CD14-positive monocyte (primary cell): ENCODE measurements around the gene DNMT3L. TPM values are rescaled to one million over a fixed set of nuclear protein-coding genes. Genes with fewer than 3 reads are reported as not detected.

Source experiments
- DNase-seq, 3 donors: peaks; one replicate each; pipeline ENCODE4 v3.0.0-alpha.2; 2011 to 2022
- H2AFZ ChIP-seq: 2 replicates; pipeline ENCODE4 v1.6.0; 2012; ENCODE audit warnings: mild to moderate bottlenecking, low read depth, low read length, inconsistent platforms; ENCODE audit not compliant: insufficient read depth, poor library complexity, severe bottlenecking
- H3K27ac ChIP-seq, 2 donors: 1 replicate in 1 of 2; 2 replicates in 1 of 2; pipeline ENCODE4 v1.5.1; 2012 to 2013; ENCODE audit warnings: low read length in 2 of 2, control low read depth in 1 of 2, inconsistent platforms in 1 of 2, low read depth in 1 of 2, mild to moderate bottlenecking in 1 of 2
- H3K27me3 ChIP-seq, 2 donors: one replicate each; pipeline versions ENCODE4 v1.6.0 to v1.6.1; 2011 to 2013; ENCODE audit warnings: low read length in 2 of 2; ENCODE audit not compliant: control insufficient read depth in 2 of 2, insufficient read depth in 2 of 2
- H3K36me3 ChIP-seq, 2 donors: replicated peaks in 1 of 2; 1 replicate in 1 of 2; 2 replicates in 1 of 2; pipeline versions ENCODE4 v1.5.1 to v1.6.1; 2012 to 2013; ENCODE audit warnings: low read length in 2 of 2, control low read depth in 1 of 2, inconsistent platforms in 1 of 2, mild to moderate bottlenecking in 1 of 2; ENCODE audit not compliant: insufficient read depth in 2 of 2, control insufficient read depth in 1 of 2
- H3K4me1 ChIP-seq, 2 donors: 1 replicate in 1 of 2; 2 replicates in 1 of 2; pipeline versions ENCODE4 v1.5.1 to v1.6.1; 2012 to 2013; ENCODE audit warnings: low read length in 2 of 2, control low read depth in 1 of 2, inconsistent platforms in 1 of 2, mild to moderate bottlenecking in 1 of 2, moderate library complexity in 1 of 2; ENCODE audit not compliant: insufficient read depth in 2 of 2, control insufficient read depth in 1 of 2
- H3K4me2 ChIP-seq: replicated peaks from 2 replicates; pipeline ENCODE3; 2012; ENCODE audit warnings: low read length, moderate library complexity, mild to moderate bottlenecking; ENCODE audit not compliant: poor library complexity, severe bottlenecking; ENCODE audit errors: extremely low read depth
- H3K4me3 ChIP-seq, 3 experiments: fragments of 200-600 bp in 1 of 3; sonication (generic) in 1 of 3; replicated peaks in 1 of 3; 1 replicate in 2 of 3; 2 replicates in 1 of 3; pipeline ENCODE4 v1.5.1; 2011 to 2013; ENCODE audit warnings: low read length in 3 of 3, mild to moderate bottlenecking in 3 of 3, control low read depth in 2 of 3, low read depth in 2 of 3, inconsistent platforms in 1 of 3, moderate library complexity in 1 of 3
- H3K79me2 ChIP-seq: 2 replicates; pipeline ENCODE4 v1.6.0; 2012; ENCODE audit warnings: mild to moderate bottlenecking, control low read depth, inconsistent platforms, low read length, moderate library complexity; ENCODE audit not compliant: insufficient read depth
- H3K9ac ChIP-seq: 2 replicates; pipeline ENCODE4 v1.6.0; 2017; ENCODE audit warnings: low read length, mild to moderate bottlenecking; ENCODE audit not compliant: insufficient read depth, poor library complexity, severe bottlenecking
- H3K9me3 ChIP-seq, 2 donors: replicated peaks in 1 of 2; 1 replicate in 1 of 2; 2 replicates in 1 of 2; pipeline versions ENCODE4 v1.5.1 to v1.6.1; 2012 to 2013; ENCODE audit warnings: low read length in 2 of 2, control low read depth in 1 of 2; ENCODE audit not compliant: control insufficient read depth in 1 of 2, insufficient read depth in 1 of 2
- H4K20me1 ChIP-seq: 2 replicates; pipeline ENCODE4 v1.6.0; 2012; ENCODE audit warnings: mild to moderate bottlenecking, low read length, control low read depth, moderate library complexity; ENCODE audit not compliant: insufficient read depth
- H3K27ac Mint-ChIP-seq, 7 donors: one replicate each; pipeline ENCODE4 v1.8.0; 2020; ENCODE audit warnings: mild to moderate bottlenecking in 7 of 7, mixed read lengths in 7 of 7, moderate library complexity in 6 of 7, inconsistent platforms in 2 of 7
- H3K27me3 Mint-ChIP-seq, 3 donors: one replicate each; pipeline ENCODE4 v1.8.0; 2021 to 2022; ENCODE audit warnings: low read depth in 3 of 3, mild to moderate bottlenecking in 3 of 3, mixed read lengths in 3 of 3, moderate library complexity in 3 of 3, inconsistent platforms in 1 of 3
- H3K36me3 Mint-ChIP-seq, 2 donors: one replicate each; pipeline ENCODE4 v1.8.0; 2020; ENCODE audit warnings: mixed read lengths in 2 of 2, inconsistent platforms in 1 of 2, mild to moderate bottlenecking in 1 of 2
- H3K4me1 Mint-ChIP-seq: one replicate; pipeline ENCODE4 v1.8.0; 2020; ENCODE audit warnings: mild to moderate bottlenecking, mixed read lengths
- H3K4me3 Mint-ChIP-seq, 2 donors: one replicate each; pipeline ENCODE4 v1.8.0; 2020; ENCODE audit warnings: mild to moderate bottlenecking in 2 of 2, mixed read lengths in 2 of 2, moderate library complexity in 1 of 2
- H3K9me3 Mint-ChIP-seq, 7 donors: one replicate each; pipeline ENCODE4 v1.8.0; 2020 to 2022; ENCODE audit warnings: mixed read lengths in 7 of 7, mild to moderate bottlenecking in 6 of 7, moderate library complexity in 6 of 7, inconsistent platforms in 2 of 7
- CTCF ChIP-seq: fragments of 200-600 bp; IDR thresholded peaks from one replicate; pipeline ENCODE4 v1.8.0; 2022; ENCODE audit warnings: antibody characterized with exemption, mild to moderate bottlenecking
- WGBS: methylation state at CpG from one replicate; pipeline ENCODE4 v1.1.5; 2013; ENCODE audit warnings: missing lambda C conversion rate; ENCODE audit not compliant: insufficient coverage; 5-methylcytosine and 5-hydroxymethylcytosine counted together
- intact Hi-C, 2 donors: fragments of 100-400 bp; cut with micrococcal nuclease; formaldehyde crosslinking; loops; one replicate each; pipeline versions ENCODE4 v1.15.0 to v1.15.1; 2023
- polyA plus RNA-seq, 3 donors: library from polyadenylated mRNA; depleted of rRNA in 1 of 3; unstranded in 2 of 3; stranded (reverse) in 1 of 3; fragments of 300-500 nt in 2 of 3; fragments of >200 nt in 1 of 3; fragmentation: Illumina TruSeq in 2 of 3; gene quantifications; 1 replicate in 2 of 3; 2 replicates in 1 of 3; pipeline ENCODE4 v1.2.3, GENCODE V29; 2012 to 2021

The DNMT3L gene
- polyA plus RNA-seq, 3 donors: not detected

- Histone ChIP-seq H3K27ac (no peak overlapping the region), H3K9me3 (no peaks in the 10 kb centered on the region), H2AFZ (no peak overlapping the region), H3K4me1 (no peaks in the 10 kb centered on the region), H3K4me3 (no peak overlapping the region), H4K20me1 (no peaks in the 10 kb centered on the region), H3K9ac (no peak overlapping the region), H3K27me3 (no peaks in the 10 kb centered on the region), H3K36me3 (no peaks in the 10 kb centered on the region), H3K79me2 (no peaks in the 10 kb centered on the region), H3K4me2 (no peak overlapping the region)
- no peaks in the 10 kb centered on the region for H3K4me1 Mint-ChIP-seq
- 100% methylated on average over 7 of the region's 7 CpGs for WGBS
- no peak overlapping the region for H3K4me3 Mint-ChIP-seq
- H3K9me3 Mint-ChIP-seq: peaks cover 0 to 2% (median 0%) of the 10 kb centered on the region in 7 donors
- intact Hi-C loops: no loop called here
- H3K27me3 Mint-ChIP-seq: peaks cover 2 to 8% (median 6%) of the 10 kb centered on the region in 3 donors
- no peaks in the 10 kb centered on the region for H3K36me3 Mint-ChIP-seq
- no peak for DNase-seq
- no peak for TF ChIP-seq CTCF
- peak overlapping the region in 1 of 7 donors; percentile 54 for H3K27ac Mint-ChIP-seq
Observed at GRCh38 chr21:44273046-44273445, 11.3 kb upstream of the DNMT3L start.

- DNase-seq: no peak
- Mint-ChIP-seq H3K27ac (peak overlapping the region in 1 of 7 donors; percentile 54), H3K27me3 (peaks cover under 1 to 6% (median 4%) of the 10 kb centered on the region in 3 donors), H3K4me1 (peaks cover 2% of the 10 kb centered on the region), H3K9me3 (peaks cover 0 to 2% (median 0%) of the 10 kb centered on the region in 7 donors), H3K4me3 (no peak overlapping the region), H3K36me3 (no peaks in the 10 kb centered on the region)
- intact Hi-C loops: no loop called here
- H3K79me2 ChIP-seq: no peaks in the 10 kb centered on the region
- no peak overlapping the region for H3K4me2 ChIP-seq
- 91% methylated on average over 16 of the region's 18 CpGs for WGBS
- no peaks in the 10 kb centered on the region for H3K4me1 ChIP-seq
- H3K36me3 ChIP-seq: no peaks in the 10 kb centered on the region
- TF ChIP-seq CTCF: no peak
- H4K20me1 ChIP-seq: no peaks in the 10 kb centered on the region
- no peaks in the 10 kb centered on the region for H3K9me3 ChIP-seq
- H3K27ac ChIP-seq: no peak overlapping the region
- no peak overlapping the region for H3K4me3 ChIP-seq
- H3K9ac ChIP-seq: no peak overlapping the region
- no peaks in the 10 kb centered on the region for H3K27me3 ChIP-seq
- no peak overlapping the region for H2AFZ ChIP-seq
Observed at GRCh38 chr21:44272284-44272858, 10.7 kb upstream of the DNMT3L start.
